K562 (cell line): ENCODE results near the gene PTGES3L. TPM values are rescaled to one million over a fixed set of nuclear protein-coding genes. Genes with fewer than 3 reads are reported as not detected.
A peak's percentile ranks its signal among the peaks of the same experiment; 100 is the strongest.

Experiments
- CREM ChIP-seq: IDR thresholded peaks from 2 replicates; pipeline ENCODE4 v1.6.1; 2014; ENCODE audit warnings: antibody characterized with exemption, low read depth
- FOSL1 ChIP-seq: fragments of 200-800 bp; sonication (Bioruptor generic); conservative IDR thresholded peaks from 2 replicates; pipeline ENCODE4 v1.6.1; 2016; ENCODE audit warnings: missing genetic modification characterization, missing compliant biosample characterization
- FOXK2 ChIP-seq, 2 experiments: fragments of 450-650 bp; IDR thresholded peaks in 1 of 2; conservative IDR thresholded peaks in 1 of 2; 2 replicates each; pipeline ENCODE4 v1.6.1; 2016; ENCODE audit warnings: low read depth in 2 of 2, mild to moderate bottlenecking in 1 of 2
- IRF1 ChIP-seq: sonication (generic); formaldehyde crosslinking; IDR thresholded peaks from 2 replicates; pipeline ENCODE4 v1.8.0; 2022; ENCODE audit warnings: missing genetic modification reagents, mild to moderate bottlenecking, borderline replicate concordance
- MECOM ChIP-seq: fragments of 250-450 bp; sonication (Bioruptor Pico); IDR thresholded peaks from 2 replicates; pipeline ENCODE4 v1.8.0; 2022; ENCODE audit warnings: inconsistent platforms
- NFIC ChIP-seq: fragments of 450-650 bp; IDR thresholded peaks from 2 replicates; pipeline ENCODE4 v1.6.1; 2017; ENCODE audit warnings: mild to moderate bottlenecking, inconsistent platforms
- POLR2A ChIP-seq: fragments of 450-650 bp; conservative IDR thresholded peaks from 2 replicates; pipeline ENCODE4 v1.6.1; 2016
- REST ChIP-seq, 2 experiments: fragments of 450-650 bp; formaldehyde crosslinking in 1 of 2; IDR thresholded peaks; 2 replicates each; pipeline versions ENCODE4 v1.4.0 to v1.6.1; 2014 to 2020; ENCODE audit warnings: mild to moderate bottlenecking in 2 of 2, borderline replicate concordance in 1 of 2, low read depth in 1 of 2
- SAFB2 ChIP-seq: fragments of 200-400 bp; formaldehyde crosslinking; IDR thresholded peaks from 2 replicates; pipeline ENCODE4 v1.6.1; 2018; ENCODE audit warnings: borderline replicate concordance, low read length, low read depth, moderate library complexity; ENCODE audit not compliant: severe bottlenecking
- SMAD4 ChIP-seq: fragments of 250-450 bp; sonication (Bioruptor Pico); conservative IDR thresholded peaks from 2 replicates; pipeline ENCODE4 v1.8.0; 2021; ENCODE audit warnings: inconsistent platforms, mild to moderate bottlenecking, moderate library complexity
- SNRNP70 ChIP-seq: fragments of 200-400 bp; formaldehyde crosslinking; optimal IDR thresholded peaks from 2 replicates; pipeline ENCODE3; 2017; ENCODE audit warnings: low read depth, low read length
- ZFP91 ChIP-seq: sonication (generic); formaldehyde crosslinking; IDR thresholded peaks from 2 replicates; pipeline ENCODE4 v1.8.0; 2022; ENCODE audit warnings: mild to moderate bottlenecking, missing genetic modification reagents
- ZNF282 ChIP-seq: sonication (generic); formaldehyde crosslinking; IDR thresholded peaks from 2 replicates; pipeline ENCODE4 v1.8.1; 2023; ENCODE audit warnings: missing genetic modification reagents
- ZNF511 ChIP-seq: sonication (generic); formaldehyde crosslinking; IDR thresholded peaks from 2 replicates; pipeline ENCODE4 v1.8.0; 2022; ENCODE audit warnings: mild to moderate bottlenecking, missing genetic modification reagents
- ZNF512 ChIP-seq: IDR thresholded peaks from 2 replicates; pipeline ENCODE4 v1.6.1; 2016; ENCODE audit warnings: missing genetic modification characterization, missing compliant biosample characterization
- polyA plus RNA-seq, 8 experiments: library from polyadenylated mRNA; depleted of rRNA in 4 of 8; stranded (reverse) in 5 of 8; unstranded in 3 of 8; fragments of >200 nt; fragmentation: Nextera tagmentation in 2 of 8; fragmentation: Illumina TruSeq in 1 of 8; extraction: Ambion mirVana in 2 of 8; extraction: Trizol in 1 of 8; gene quantifications; 2 replicates each; pipeline versions ENCODE4 v1.2.1 to v1.2.3, GENCODE V29; 2011 to 2014; ENCODE audit warnings: inconsistent platforms in 1 of 8, missing spikeins in 1 of 8
- total RNA-seq, 7 experiments: library from RNA; depleted of rRNA in 6 of 7; stranded (reverse); fragments of >200 nt in 6 of 7; fragmentation: Illumina TruSeq in 2 of 7; extraction: Trizol in 2 of 7; gene quantifications; 2 replicates each; pipeline versions ENCODE4 v1.2.1 to v1.2.3, GENCODE V29; 2011 to 2021; ENCODE audit warnings: low replicate concordance in 1 of 7

PTGES3L gene
- total and polyA plus RNA-seq, 9 of the 15 experiments (the other 6 are each of a cell fraction or from before 2014, with no cell fraction given): 6.0 to 16.0 (median 9.6) TPM

GRCh38 chr17:42969001-42969581, 10.8 kb downstream of the PTGES3L start (continued):
- TF ChIP-seq FOSL1 (tag) (0 out of 2 replicates have a peak, but pooled peaks have one; percentile 15), ZNF282 (CRISPR knock-in tag) (no peak), ZNF512 (tag) (no peak), MECOM (no peak), CREM (peak; percentile 73; the same call in 1 of the 2 replicates), SNRNP70 (no peak), POLR2A (no peak), REST (IDR thresholded peaks at IDR 0.05; ENCODE audit: borderline replicate concordance) (no peak), REST (CRISPR knock-in tag; IDR thresholded peaks at IDR 0.05; ENCODE audit: low read depth) (no peak), ZNF511 (CRISPR knock-in tag) (no peak), FOXK2 (conservative IDR thresholded peaks at IDR 0.05 in 1 of 2, IDR thresholded peaks at IDR 0.05 in 1 of 2; ENCODE audit: low read depth in 2 of 2) (no peak), ZFP91 (CRISPR knock-in tag) (no peak), SMAD4 (CRISPR knock-in tag) (0 out of 2 replicates have a peak, but pooled peaks have one; percentile 33), NFIC (peak; percentile 34), SAFB2 (no peak), IRF1 (CRISPR knock-in tag) (no peak)
